Adipose tissue (tissue), 3 donors: ENCODE results near the gene ST7L. TPM values are rescaled to one million over a fixed set of nuclear protein-coding genes. Genes with fewer than 3 reads are reported as not detected.

Experiments
- H3K27ac ChIP-seq: one replicate; pipeline ENCODE4 v1.5.1; 2013; ENCODE audit warnings: low read depth, low read length
- WGBS, 3 donors: extraction: QIAGEN DNeasy Blood & Tissue Kit; methylation state at CpG; one replicate each; pipeline ENCODE4 v1.1.7; 2013; 5-methylcytosine and 5-hydroxymethylcytosine counted together
- polyA plus RNA-seq, 3 donors: library from polyadenylated mRNA; stranded (reverse); fragments of 200-250 nt; gene quantifications; one replicate each; pipeline ENCODE4 v1.2.3, GENCODE V29; 2013
- donor health status: healthy with polysubstance abuse.
- donor health status: Bipolar disorder and iron deficiency.
- donor health status: healthy.

Gene ST7L
- polyA plus RNA-seq, 3 donors = 6.6 to 10.6 (median 8.0) TPM

- H3K27ac ChIP-seq = no peak overlapping the region
These were observed 90.9 kb downstream of the ST7L start for GRCh38 chr1:112528076-112528475.

- H3K27ac ChIP-seq = no peak overlapping the region
- 74 to 78% (median 76%) methylated on average over 4 of the region's 4 CpGs for WGBS, 3 donors
These were observed 91.5 kb downstream of the ST7L start for GRCh38 chr1:112527266-112528010.

GRCh38 chr1:112524986-112525385 lies 94.0 kb downstream of the ST7L start:
- 92 to 96% (median 93%) methylated on average over 1 of the region's 1 CpG for whole genome bisulfite sequencing, 3 donors

GRCh38 chr1:112524251-112524650 lies 94.7 kb downstream of the ST7L start:
- H3K27ac ChIP-seq = no peak overlapping the region
- 57 to 79% (median 73%) methylated on average over 8 of the region's 8 CpGs for WGBS, 3 donors

More at GRCh38 chr1:112524986-112525385, 94.0 kb downstream of the ST7L start:
- no peak overlapping the region for H3K27ac ChIP-seq

GRCh38 chr1:112522621-112523020 lies 96.3 kb downstream of the ST7L start:
- no peak overlapping the region for H3K27ac ChIP-seq

GRCh38 chr1:112520166-112520565 lies 98.8 kb downstream of the ST7L start:
- no peak overlapping the region for H3K27ac ChIP-seq
- WGBS, 3 donors = 59 to 89% (median 63%) methylated on average over 9 of the region's 9 CpGs

More at GRCh38 chr1:112522621-112523020, 96.3 kb downstream of the ST7L start:
- WGBS, 3 donors = 91 to 100% (median 93%) methylated on average over 1 of the region's 1 CpG

GRCh38 chr1:112518186-112518585 lies 100.8 kb downstream of the ST7L start:
- H3K27ac ChIP-seq = no peak overlapping the region
- 47 to 77% (median 77%) methylated on average over 2 of the region's 2 CpGs for WGBS, 3 donors

- WGBS, 3 donors = 86 to 88% (median 87%) methylated on average over 2 of the region's 2 CpGs
- H3K27ac ChIP-seq = no peak overlapping the region
These were observed 101.3 kb downstream of the ST7L start for GRCh38 chr1:112517646-112518045.

GRCh38 chr1:112517231-112517630 lies 101.7 kb downstream of the ST7L start:
- 96 to 99% (median 97%) methylated on average over 9 of the region's 9 CpGs for WGBS, 3 donors
- no peak overlapping the region for H3K27ac ChIP-seq

GRCh38 chr1:112516141-112516540 lies 102.8 kb downstream of the ST7L start:
- no peak overlapping the region for H3K27ac ChIP-seq
- WGBS, 3 donors = 92 to 96% (median 94%) methylated on average over 14 of the region's 14 CpGs

GRCh38 chr1:112515311-112516009 lies 103.5 kb downstream of the ST7L start:
- 49 to 87% (median 83%) methylated on average over 2 of the region's 2 CpGs for WGBS, 3 donors
- H3K27ac ChIP-seq = no peak overlapping the region

GRCh38 chr1:112514901-112515300 lies 104.0 kb downstream of the ST7L start:
- H3K27ac ChIP-seq = no peak overlapping the region

GRCh38 chr1:112513112-112513870 lies 105.7 kb downstream of the ST7L start:
- H3K27ac ChIP-seq = no peak overlapping the region
- 67% methylated on average over 9 of the region's 9 CpGs for WGBS, 3 donors

More at GRCh38 chr1:112514901-112515300, 104.0 kb downstream of the ST7L start:
- 95% methylated on average over 12 of the region's 12 CpGs for WGBS, 3 donors

- no peak overlapping the region for H3K27ac ChIP-seq
- WGBS, 3 donors = 43 to 64% (median 54%) methylated on average over 2 of the region's 2 CpGs
These were observed 107.0 kb downstream of the ST7L start for GRCh38 chr1:112511897-112512296.

- 80 to 81% (median 81%) methylated on average over 7 of the region's 7 CpGs for WGBS, 3 donors
- H3K27ac ChIP-seq = no peak overlapping the region
These were observed 108.6 kb downstream of the ST7L start for GRCh38 chr1:112510340-112510739.

GRCh38 chr1:112509660-112510178 lies 109.2 kb downstream of the ST7L start:
- H3K27ac ChIP-seq = no peak overlapping the region
- 54 to 62% (median 62%) methylated on average over 16 of the region's 16 CpGs for WGBS, 3 donors

- WGBS, 3 donors = 10 to 12% (median 11%) methylated on average over 57 to 66 of the region's 66 CpGs
- H3K27ac ChIP-seq = no peak overlapping the region
These were observed 109.8 kb downstream of the ST7L start for GRCh38 chr1:112509005-112509659.

- no peak within 1 kb of the TSS for H3K27ac ChIP-seq
- WGBS, 3 donors = 0 to 1% (median 0%) methylated on average over 57 to 69 of the region's 69 CpGs
These were observed 110.5 kb downstream of the ST7L start, which contains the start of gene WNT2B for GRCh38 chr1:112508278-112509004. Gene WNT2B, plus strand, starts transcription at chr1:112508965. Its CDS starts 298 bp downstream, at chr1:112509263.
